Brain microvascular endothelial cell (primary cell): ENCODE measurements around the gene IRF1.

Experiments
- DNase-seq: peaks from one replicate; pipeline ENCODE4 v3.0.0-alpha.2; 2020
- H3K27ac ChIP-seq: fragments of 250-450 bp; sonication (Bioruptor Pico); 2 replicates; pipeline ENCODE4 v1.5.1; 2020; ENCODE audit warnings: mild to moderate bottlenecking, moderate library complexity
- H3K27me3 ChIP-seq: fragments of 250-450 bp; sonication (Bioruptor Pico); replicated peaks from 2 replicates; pipeline ENCODE4 v1.5.1; 2020; ENCODE audit warnings: mild to moderate bottlenecking
- H3K36me3 ChIP-seq: fragments of 250-450 bp; sonication (Bioruptor Pico); replicated peaks from 2 replicates; pipeline ENCODE4 v1.5.1; 2020; ENCODE audit warnings: mild to moderate bottlenecking
- H3K4me3 ChIP-seq: 2 replicates; pipeline ENCODE4 v1.5.1; 2011; ENCODE audit warnings: low read depth, mild to moderate bottlenecking, control low read depth, low read length, moderate library complexity
- in situ Hi-C: cut with HindIII; loops from 2 replicates; pipeline ENCODE4 v1.10.0; 2017; ENCODE audit warnings: low sequenced_read_pairs, low pct_ligation_motif_present
- TF ChIP-seq, protein P1 (sequence below): IDR thresholded peaks from 2 replicates; pipeline ENCODE4 v1.5.1; 2011; ENCODE audit warnings: low read depth, mild to moderate bottlenecking, moderate library complexity, low read length, control low read depth, inconsistent platforms; ENCODE audit errors: missing control alignments

IRF1 gene

DNA sequence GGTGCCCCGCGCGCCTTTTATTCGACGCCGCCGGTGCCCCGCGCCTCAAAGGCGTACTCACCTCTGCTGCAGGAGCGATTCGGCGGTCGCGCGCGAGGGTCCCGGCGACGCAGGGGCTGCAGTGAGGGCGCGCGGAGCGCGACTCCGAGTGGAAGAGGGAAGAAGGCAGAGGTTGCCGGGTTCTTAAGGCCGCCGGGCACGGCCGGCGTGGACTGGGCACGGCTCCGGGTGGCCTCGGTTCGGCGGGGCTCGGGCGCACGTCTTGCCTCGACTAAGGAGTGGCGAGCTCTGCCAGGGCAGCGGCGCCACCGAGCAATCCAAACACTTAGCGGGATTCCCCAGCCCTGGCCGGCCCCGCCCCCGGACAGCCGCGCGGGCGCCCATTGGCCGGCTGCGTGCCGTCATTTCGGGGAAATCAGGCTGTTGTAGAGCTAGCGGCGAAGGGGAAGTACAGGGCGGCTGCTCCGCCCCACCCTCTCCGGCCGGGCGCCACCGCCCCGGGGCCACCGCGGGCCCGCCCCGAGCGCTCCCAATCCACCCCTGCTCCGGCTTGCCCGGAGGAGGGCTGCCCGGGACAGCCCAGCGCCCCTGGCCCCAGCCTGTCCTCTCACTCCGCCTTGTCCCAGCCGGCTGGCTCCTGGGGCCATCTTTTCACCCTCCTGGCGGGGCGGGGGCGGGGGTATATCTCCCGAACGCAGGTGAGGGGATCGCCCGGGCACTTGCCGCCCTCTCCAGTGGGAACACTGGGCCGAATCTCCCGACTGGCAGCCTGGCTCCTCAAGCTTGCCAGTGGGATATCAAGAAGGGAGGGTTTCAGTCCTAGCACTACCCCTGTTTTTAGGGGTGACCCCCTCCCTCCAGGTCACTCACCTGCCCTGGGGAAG, at the start of gene IRF1:
TSS of gene IRF1 (minus strand) at position 290 of the 884 bp plus-strand sequence. CDS start 1,295 bp downstream, outside the sequence.
- peak; percentile 90 for DNase-seq
- Histone ChIP-seq H3K4me3 (peak within 1 kb of the TSS; percentile 85), H3K27ac (peak within 1 kb of the TSS; percentile 82), H3K36me3 (peaks cover 35% of the 10 kb centered on the region), H3K27me3 (no peaks in the 10 kb centered on the region)
- TF ChIP-seq, protein P1, sequence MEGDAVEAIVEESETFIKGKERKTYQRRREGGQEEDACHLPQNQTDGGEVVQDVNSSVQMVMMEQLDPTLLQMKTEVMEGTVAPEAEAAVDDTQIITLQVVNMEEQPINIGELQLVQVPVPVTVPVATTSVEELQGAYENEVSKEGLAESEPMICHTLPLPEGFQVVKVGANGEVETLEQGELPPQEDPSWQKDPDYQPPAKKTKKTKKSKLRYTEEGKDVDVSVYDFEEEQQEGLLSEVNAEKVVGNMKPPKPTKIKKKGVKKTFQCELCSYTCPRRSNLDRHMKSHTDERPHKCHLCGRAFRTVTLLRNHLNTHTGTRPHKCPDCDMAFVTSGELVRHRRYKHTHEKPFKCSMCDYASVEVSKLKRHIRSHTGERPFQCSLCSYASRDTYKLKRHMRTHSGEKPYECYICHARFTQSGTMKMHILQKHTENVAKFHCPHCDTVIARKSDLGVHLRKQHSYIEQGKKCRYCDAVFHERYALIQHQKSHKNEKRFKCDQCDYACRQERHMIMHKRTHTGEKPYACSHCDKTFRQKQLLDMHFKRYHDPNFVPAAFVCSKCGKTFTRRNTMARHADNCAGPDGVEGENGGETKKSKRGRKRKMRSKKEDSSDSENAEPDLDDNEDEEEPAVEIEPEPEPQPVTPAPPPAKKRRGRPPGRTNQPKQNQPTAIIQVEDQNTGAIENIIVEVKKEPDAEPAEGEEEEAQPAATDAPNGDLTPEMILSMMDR, result no peak
- in situ Hi-C loops, result no loop called here

- Histone ChIP-seq H3K27ac (no peak overlapping the region), H3K4me3 (no peak overlapping the region), H3K27me3 (peaks cover 8% of the 10 kb centered on the region), H3K36me3 (no peaks in the 10 kb centered on the region)
- DNase-seq, result no peak
- in situ Hi-C loops, result no loop called here
- TF ChIP-seq, protein P1, result no peak
These were observed 49.6 kb upstream of the IRF1 start for GRCh38 chr5:132540149-132540548.

GRCh38 chr5:132539716-132540115, 49.1 kb upstream of the IRF1 start:
- H3K4me3 ChIP-seq, result no peak overlapping the region
- H3K36me3 ChIP-seq, result no peaks in the 10 kb centered on the region
- TF ChIP-seq, protein P1, result no peak
- no peak for DNase-seq
- H3K27ac ChIP-seq, result no peak overlapping the region
- H3K27me3 ChIP-seq, result peaks cover 12% of the 10 kb centered on the region
- in situ Hi-C loops, result no loop called here

DNA sequence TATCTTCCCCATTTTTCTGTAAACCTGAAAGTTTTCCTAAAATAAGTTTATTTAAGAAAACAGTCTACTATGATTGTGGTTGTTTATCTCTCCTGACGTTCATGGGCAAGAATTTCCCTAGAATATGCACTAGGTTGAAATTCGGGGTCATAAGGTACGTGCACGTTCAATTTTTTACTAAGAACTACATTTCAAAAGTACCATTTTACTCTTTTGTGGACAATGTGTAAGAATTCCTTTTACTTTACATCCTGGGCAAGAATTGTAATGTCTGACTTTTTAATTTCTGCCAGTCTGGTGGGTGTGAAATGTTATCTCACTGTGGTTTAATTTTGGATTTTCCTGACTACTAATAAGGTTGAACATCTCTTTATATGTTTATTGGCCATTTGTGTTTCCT, 40.4 kb upstream of the IRF1 start:
- Histone ChIP-seq H3K4me3 (no peak overlapping the region), H3K27me3 (peaks cover 11% of the 10 kb centered on the region), H3K36me3 (no peaks in the 10 kb centered on the region), H3K27ac (no peak overlapping the region)
- no peak for DNase-seq
- TF ChIP-seq, protein P1, result no peak
- in situ Hi-C loops, result no loop called here

GRCh38 chr5:132528866-132529634, 38.5 kb upstream of the IRF1 start:
- H3K36me3 ChIP-seq, result no peaks in the 10 kb centered on the region
- in situ Hi-C loops, result no loop called here
- H3K27ac ChIP-seq, result no peak overlapping the region
- no peak overlapping the region for H3K4me3 ChIP-seq
- peaks cover 3% of the 10 kb centered on the region for H3K27me3 ChIP-seq
- TF ChIP-seq, protein P1, result no peak
- DNase-seq, result no peak
